GM21576 (cell line): ENCODE measurements around the gene LAMA3.

Experiments
- ATAC-seq: cut with Tn5 transposase; IDR thresholded peaks from one replicate; pipeline ENCODE4 v1.9.1; 2021; ENCODE audit warnings: mild to moderate bottlenecking, moderate library complexity; ENCODE audit not compliant: unreplicated experiment

The LAMA3 gene

GRCh38 chr18:23816740-23817139 is 127.5 kb downstream of the LAMA3 start:
- ATAC-seq: no peak

- ATAC-seq: no peak
These were observed 129.7 kb downstream of the LAMA3 start for GRCh38 chr18:23819001-23819400.

- ATAC-seq: no peak
These were observed 133.5 kb downstream of the LAMA3 start for GRCh38 chr18:23822590-23823385.

GRCh38 chr18:23824240-23824639 is 135.0 kb downstream of the LAMA3 start:
- ATAC-seq: no peak

- no peak for ATAC-seq
These were observed 135.4 kb downstream of the LAMA3 start for GRCh38 chr18:23824669-23825068.

GRCh38 chr18:23825496-23825895 is 136.2 kb downstream of the LAMA3 start:
- ATAC-seq: no peak

- no peak for ATAC-seq
These were observed 136.7 kb downstream of the LAMA3 start for GRCh38 chr18:23825978-23826405.

- ATAC-seq: no peak
These were observed 137.8 kb downstream of the LAMA3 start for GRCh38 chr18:23826850-23827620.

- ATAC-seq: no peak
These were observed 138.4 kb downstream of the LAMA3 start for GRCh38 chr18:23827681-23828080.

GRCh38 chr18:23828426-23828825 is 139.2 kb downstream of the LAMA3 start:
- ATAC-seq: peak; percentile 85

- no peak for ATAC-seq
These were observed 143.7 kb downstream of the LAMA3 start for GRCh38 chr18:23832911-23833310.

GRCh38 chr18:23833714-23834113 is 144.5 kb downstream of the LAMA3 start:
- no peak for ATAC-seq

GRCh38 chr18:23835091-23835490 is 145.8 kb downstream of the LAMA3 start:
- no peak for ATAC-seq

GRCh38 chr18:23835506-23835905 is 146.3 kb downstream of the LAMA3 start:
- no peak for ATAC-seq

GRCh38 chr18:23837591-23837990 is 148.3 kb downstream of the LAMA3 start:
- ATAC-seq: no peak

- no peak for ATAC-seq
These were observed 149.0 kb downstream of the LAMA3 start for GRCh38 chr18:23838233-23838632.

GRCh38 chr18:23838801-23839366 is 149.6 kb downstream of the LAMA3 start:
- no peak for ATAC-seq

GRCh38 chr18:23842305-23842704 is 153.1 kb downstream of the LAMA3 start:
- no peak for ATAC-seq

- ATAC-seq: no peak
These were observed 155.9 kb downstream of the LAMA3 start for GRCh38 chr18:23844991-23845680.

- no peak for ATAC-seq
These were observed 156.9 kb downstream of the LAMA3 start for GRCh38 chr18:23845988-23846630.
